Astrocyte (in vitro differentiated cells and primary cell): ENCODE data around the gene ZNF487.

Experiments used
- EZH2 ChIP-seq: IDR thresholded peaks from 2 replicates; pipeline ENCODE4 v1.6.1; 2012; ENCODE audit warnings: mild to moderate bottlenecking, low read length, inconsistent platforms; ENCODE audit not compliant: insufficient read depth
- TF ChIP-seq, protein P1 (sequence below): IDR thresholded peaks from 2 replicates; pipeline ENCODE4 v1.5.1; 2011; ENCODE audit warnings: low read depth, mild to moderate bottlenecking, inconsistent platforms, low read length, moderate library complexity; ENCODE audit not compliant: insufficient read depth

DNA sequence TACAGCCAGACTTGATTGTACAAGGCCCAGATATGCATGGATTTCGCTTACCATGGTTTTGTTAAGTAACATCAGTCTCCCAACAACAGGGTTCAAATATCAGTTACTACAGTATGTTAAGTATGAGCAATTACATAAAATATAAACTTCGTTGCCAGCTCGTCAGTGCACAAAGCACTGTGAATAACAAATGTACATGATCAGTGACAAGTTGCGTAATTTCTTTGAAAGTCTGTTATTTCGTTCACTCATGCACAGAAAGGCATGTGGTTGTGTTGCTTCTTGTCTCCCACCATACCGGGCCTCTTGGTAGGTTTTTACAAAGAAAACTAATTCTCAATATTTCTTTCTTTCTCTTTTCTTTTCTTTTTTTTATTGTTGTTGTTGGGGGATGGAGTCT, 12.5 kb upstream of the ZNF487 start:
- TF ChIP-seq, protein P1, sequence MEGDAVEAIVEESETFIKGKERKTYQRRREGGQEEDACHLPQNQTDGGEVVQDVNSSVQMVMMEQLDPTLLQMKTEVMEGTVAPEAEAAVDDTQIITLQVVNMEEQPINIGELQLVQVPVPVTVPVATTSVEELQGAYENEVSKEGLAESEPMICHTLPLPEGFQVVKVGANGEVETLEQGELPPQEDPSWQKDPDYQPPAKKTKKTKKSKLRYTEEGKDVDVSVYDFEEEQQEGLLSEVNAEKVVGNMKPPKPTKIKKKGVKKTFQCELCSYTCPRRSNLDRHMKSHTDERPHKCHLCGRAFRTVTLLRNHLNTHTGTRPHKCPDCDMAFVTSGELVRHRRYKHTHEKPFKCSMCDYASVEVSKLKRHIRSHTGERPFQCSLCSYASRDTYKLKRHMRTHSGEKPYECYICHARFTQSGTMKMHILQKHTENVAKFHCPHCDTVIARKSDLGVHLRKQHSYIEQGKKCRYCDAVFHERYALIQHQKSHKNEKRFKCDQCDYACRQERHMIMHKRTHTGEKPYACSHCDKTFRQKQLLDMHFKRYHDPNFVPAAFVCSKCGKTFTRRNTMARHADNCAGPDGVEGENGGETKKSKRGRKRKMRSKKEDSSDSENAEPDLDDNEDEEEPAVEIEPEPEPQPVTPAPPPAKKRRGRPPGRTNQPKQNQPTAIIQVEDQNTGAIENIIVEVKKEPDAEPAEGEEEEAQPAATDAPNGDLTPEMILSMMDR = no peak
- TF ChIP-seq EZH2 = no peak
